Tibial nerve (tissue), 4 donors: ENCODE measurements around the gene GNL3. TPM values are rescaled to one million over a fixed set of nuclear protein-coding genes. Genes with fewer than 3 reads are reported as not detected.

Experiments
- DNase-seq, 2 donors: peaks; one replicate each; pipeline ENCODE4 v3.0.0-alpha.2; 2019; ENCODE audit warnings: low spot score in 2 of 2
- H3K27ac ChIP-seq, 4 donors: fragments of 200-600 bp; sonication (generic) in 3 of 4; one replicate each; pipeline ENCODE4 v1.5.1; 2017 to 2019; ENCODE audit warnings: mild to moderate bottlenecking in 1 of 4
- H3K27me3 ChIP-seq, 2 donors: fragments of 200-600 bp; sonication (generic) in 1 of 2; one replicate each; pipeline versions ENCODE4 v1.5.1 to v1.6.0; 2017 to 2019
- H3K36me3 ChIP-seq, 3 donors: fragments of 200-600 bp; sonication (generic); one replicate each; pipeline ENCODE4 v1.5.1; 2018 to 2019
- H3K4me1 ChIP-seq, 4 donors: fragments of 200-600 bp; sonication (generic) in 3 of 4; one replicate each; pipeline ENCODE4 v1.5.1; 2017 to 2019
- H3K4me3 ChIP-seq, 4 donors: fragments of 200-600 bp; sonication (generic) in 3 of 4; one replicate each; pipeline ENCODE4 v1.5.1; 2017 to 2019; ENCODE audit warnings: mild to moderate bottlenecking in 1 of 4, moderate library complexity in 1 of 4
- H3K9me3 ChIP-seq, 4 donors: fragments of 200-600 bp; sonication (generic) in 3 of 4; one replicate each; pipeline ENCODE4 v1.5.1; 2017 to 2019
- CTCF ChIP-seq, 5 experiments: fragments of 200-600 bp in 3 of 5; fragments of 450-650 bp in 2 of 5; sonication (generic) in 3 of 5; IDR thresholded peaks; one replicate each; pipeline ENCODE4 v1.5.1; 2016 to 2019; ENCODE audit warnings: antibody characterized with exemption in 5 of 5, mild to moderate bottlenecking in 3 of 5, moderate library complexity in 2 of 5
- EP300 ChIP-seq, 2 donors: sonication (generic); formaldehyde crosslinking; IDR thresholded peaks; one replicate each; pipeline ENCODE4 v1.6.1; 2017; ENCODE audit warnings: antibody characterized with exemption in 2 of 2, mild to moderate bottlenecking in 1 of 2
- POLR2A ChIP-seq, 2 donors: fragments of 450-650 bp; IDR thresholded peaks; one replicate each; pipeline ENCODE4 v1.6.1; 2017; ENCODE audit warnings: antibody characterized with exemption in 2 of 2, mild to moderate bottlenecking in 2 of 2, moderate library complexity in 2 of 2
- WGBS, 2 donors: methylation state at CpG; one replicate each; pipeline ENCODE4 v1.1.5; 2018; 5-methylcytosine and 5-hydroxymethylcytosine counted together
- total RNA-seq, 4 donors: library from RNA; depleted of rRNA; stranded (reverse); fragments of >200 nt; gene quantifications; one replicate each; pipeline ENCODE4 v1.1.0, GENCODE V29; 2016

Gene GNL3
- total RNA-seq, 4 donors from 2014 or later, result 44.8 to 57.5 (median 52.6) TPM

- peak; percentile 45 to 52 for DNase-seq
- Histone ChIP-seq H3K9me3 (no peaks in the 10 kb centered on the region), H3K4me1 (peaks cover 4 to 73% (median 42%) of the 10 kb centered on the region in 4 donors)
Measured at GRCh38 chr3:52685285-52685708, 535 bp upstream of the GNL3 start.

GRCh38 chr3:52688266-52688665, 2.4 kb downstream of the GNL3 start:
- Histone ChIP-seq H3K27ac (no peak overlapping the region), H3K9me3 (no peaks in the 10 kb centered on the region), H3K4me1 (peaks cover 4 to 44% (median 24%) of the 10 kb centered on the region in 4 donors), H3K4me3 (no peak overlapping the region), H3K27me3 (no peaks in the 10 kb centered on the region), H3K36me3 (peaks cover 0 to 63% (median 38%) of the 10 kb centered on the region in 3 donors)
- no peak for DNase-seq
- TF ChIP-seq POLR2A (IDR thresholded peaks at IDR 0.05) (no peak), EP300 (IDR thresholded peaks at IDR 0.05) (no peak), CTCF (IDR thresholded peaks at IDR 0.05) (no peak)
- 86 to 87% methylated on average over 6 of the region's 6 CpGs for WGBS, 2 donors

More at GRCh38 chr3:52685285-52685708, 535 bp upstream of the GNL3 start:
- Histone ChIP-seq H3K36me3 (peaks cover 0 to 33% (median 22%) of the 10 kb centered on the region in 3 donors), H3K4me3 (peak overlapping the region; percentile 58 to 85 (median 72)), H3K27me3 (no peaks in the 10 kb centered on the region), H3K27ac (peak overlapping the region; percentile 95 to 99 (median 98))
- 0 to 1% methylated on average over 11 to 39 of the region's 41 CpGs for WGBS, 2 donors
- peak in 1 of 2 donors; percentile 21 for TF ChIP-seq POLR2A (IDR thresholded peaks at IDR 0.05)
- TF ChIP-seq EP300 (IDR thresholded peaks at IDR 0.05), result no peak

GRCh38 chr3:52689151-52689550, 3.3 kb downstream of the GNL3 start:
- DNase-seq, result no peak
- TF ChIP-seq CTCF (IDR thresholded peaks at IDR 0.05), result no peak
- no peak for TF ChIP-seq EP300 (IDR thresholded peaks at IDR 0.05)
- TF ChIP-seq POLR2A (IDR thresholded peaks at IDR 0.05), result no peak
- 85 to 97% methylated on average over 3 of the region's 3 CpGs for WGBS, 2 donors
- Histone ChIP-seq H3K9me3 (no peaks in the 10 kb centered on the region), H3K27ac (no peak overlapping the region), H3K4me1 (peaks cover 4 to 35% (median 16%) of the 10 kb centered on the region in 4 donors), H3K27me3 (no peaks in the 10 kb centered on the region), H3K36me3 (peaks cover 0 to 71% (median 44%) of the 10 kb centered on the region in 3 donors), H3K4me3 (no peak overlapping the region)

GRCh38 chr3:52690560-52690959, 4.7 kb downstream of the GNL3 start:
- DNase-seq, result no peak
- H3K9me3 ChIP-seq, result no peaks in the 10 kb centered on the region
- H3K4me3 ChIP-seq, result no peak overlapping the region
- peaks cover 4 to 26% (median 8%) of the 10 kb centered on the region in 4 donors for H3K4me1 ChIP-seq
- WGBS, 2 donors, result 87 to 97% methylated on average over 2 of the region's 2 CpGs
- H3K27ac ChIP-seq, result no peak overlapping the region
- H3K27me3 ChIP-seq, result no peaks in the 10 kb centered on the region
- H3K36me3 ChIP-seq, result peaks cover 0 to 86% (median 55%) of the 10 kb centered on the region in 3 donors
- TF ChIP-seq EP300 (IDR thresholded peaks at IDR 0.05) (no peak), POLR2A (IDR thresholded peaks at IDR 0.05) (no peak), CTCF (IDR thresholded peaks at IDR 0.05) (no peak)

- Histone ChIP-seq H3K9me3 (no peaks in the 10 kb centered on the region), H3K27me3 (no peaks in the 10 kb centered on the region), H3K27ac (no peak overlapping the region), H3K4me1 (peaks cover 0 to 8% (median 0%) of the 10 kb centered on the region in 4 donors), H3K4me3 (no peak overlapping the region), H3K36me3 (peaks cover 0 to 100% (median 49%) of the 10 kb centered on the region in 3 donors)
- no peak for DNase-seq
- TF ChIP-seq CTCF (IDR thresholded peaks at IDR 0.05), result no peak
- TF ChIP-seq EP300 (IDR thresholded peaks at IDR 0.05), result no peak
- TF ChIP-seq POLR2A (IDR thresholded peaks at IDR 0.05), result no peak
Measured at GRCh38 chr3:52693071-52693470, 7.2 kb downstream of the GNL3 start.
